ENCODE data around the gene BRMS1L.

Gene BRMS1L

DNA sequence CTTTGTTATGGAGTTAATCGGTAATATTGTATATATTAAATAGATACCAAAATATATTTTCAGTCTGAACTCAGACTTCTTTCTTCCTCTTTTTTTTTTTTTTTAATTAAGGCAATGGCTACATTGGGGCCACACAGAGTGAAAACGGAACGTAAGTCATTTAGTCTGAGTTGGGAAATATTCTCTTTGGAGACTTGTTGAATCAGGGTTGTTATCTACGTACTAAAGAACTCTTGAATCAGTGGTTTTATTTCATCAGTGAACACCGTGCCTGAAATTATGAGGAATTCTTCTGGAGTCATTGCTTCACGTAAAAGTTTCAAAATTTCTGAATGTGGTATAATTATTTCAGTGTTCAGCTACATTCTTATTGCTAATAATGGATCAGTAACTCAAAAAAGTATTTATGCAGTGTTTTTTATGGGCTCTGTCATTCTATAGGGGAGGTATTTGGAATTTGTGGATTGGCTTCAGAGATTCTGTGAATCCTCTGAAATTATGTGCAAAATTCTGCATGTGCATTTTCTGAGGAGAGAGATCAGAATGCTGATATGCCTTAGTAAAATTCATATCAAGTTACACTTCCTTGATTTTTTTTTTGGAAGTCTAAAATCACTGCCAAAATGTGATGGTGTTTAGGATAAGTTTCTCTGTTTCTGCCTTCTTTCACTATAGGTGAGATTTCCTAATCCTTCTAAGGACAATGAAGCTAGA, 39.6 kb downstream of the BRMS1L start:
- DNase-seq (ENCODE audit: low spot score): no peak

GRCh38 chr14:35866595-35867279, 40.6 kb downstream of the BRMS1L start:
- no peak for DNase-seq (ENCODE audit: low spot score)

- no peak for DNase-seq (ENCODE audit: low spot score)
These were observed 41.1 kb downstream of the BRMS1L start for GRCh38 chr14:35867280-35867629.

DNA sequence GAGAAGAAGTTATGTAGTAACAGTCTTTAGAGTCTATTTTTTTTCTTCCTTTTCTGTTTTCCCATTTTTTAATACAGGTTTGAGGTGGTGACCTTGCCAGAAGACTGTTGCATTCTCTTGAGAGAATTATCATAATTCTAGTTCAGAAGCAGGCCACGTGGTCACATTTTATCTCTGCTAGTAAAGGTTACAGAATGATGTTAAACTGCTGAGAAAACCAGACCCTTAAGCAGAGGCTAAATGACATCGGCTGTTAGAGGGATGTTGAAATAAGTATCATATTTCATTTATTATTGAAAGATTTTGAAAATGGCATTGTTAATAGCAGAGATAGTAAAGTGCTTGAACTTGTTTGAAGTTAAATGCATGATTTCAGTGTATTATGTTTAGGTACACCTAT, 49.2 kb downstream of the BRMS1L start:
- no peak for DNase-seq (ENCODE audit: low spot score)

DNA sequence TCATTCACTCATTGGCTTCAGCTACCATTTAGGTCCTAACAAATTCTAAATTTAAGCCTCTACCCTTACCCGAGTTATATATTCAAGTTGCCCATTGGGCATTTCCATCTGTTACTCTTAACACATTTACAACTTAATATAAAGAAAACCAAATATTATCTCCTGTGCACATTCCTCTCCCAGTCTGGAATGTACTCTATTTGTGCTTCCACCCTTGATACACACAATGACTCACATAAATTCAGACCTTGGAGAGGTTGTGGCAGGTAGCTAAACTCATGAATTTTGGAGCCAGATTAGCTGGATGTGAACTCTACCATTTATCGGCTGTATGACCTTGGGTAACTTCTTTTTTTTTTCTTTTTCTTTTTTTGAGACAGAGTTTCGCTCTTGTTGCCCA, 51.1 kb downstream of the BRMS1L start:
- no peak for DNase-seq (ENCODE audit: low spot score)

GRCh38 chr14:35878272-35879150, 52.4 kb downstream of the BRMS1L start:
- DNase-seq (ENCODE audit: low spot score): no peak

- no peak for DNase-seq (ENCODE audit: low spot score)
These were observed 53.1 kb downstream of the BRMS1L start for GRCh38 chr14:35879151-35879648.

GRCh38 chr14:35879654-35880249, 53.6 kb downstream of the BRMS1L start:
- no peak for DNase-seq (ENCODE audit: low spot score)

DNA sequence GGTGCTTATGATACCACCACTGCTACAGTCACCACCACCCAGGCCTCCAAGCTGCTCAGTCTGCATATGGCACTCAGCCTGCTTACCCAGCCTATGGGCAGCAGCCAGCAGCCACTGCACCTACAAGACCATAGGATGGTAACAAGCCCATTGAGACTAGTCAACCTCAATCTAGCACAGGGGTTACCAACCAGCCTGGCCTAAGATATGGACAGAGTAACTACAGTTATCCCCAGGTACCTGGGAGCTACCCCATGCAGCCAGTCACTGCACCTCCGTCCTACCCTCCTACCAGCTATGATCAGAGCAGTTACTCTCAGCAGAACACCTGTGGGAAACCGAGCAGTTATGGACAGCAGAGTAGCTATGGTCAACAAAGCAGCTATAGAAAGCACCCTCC, 55.1 kb downstream of the BRMS1L start:
- no peak for DNase-seq (ENCODE audit: low spot score)

DNA sequence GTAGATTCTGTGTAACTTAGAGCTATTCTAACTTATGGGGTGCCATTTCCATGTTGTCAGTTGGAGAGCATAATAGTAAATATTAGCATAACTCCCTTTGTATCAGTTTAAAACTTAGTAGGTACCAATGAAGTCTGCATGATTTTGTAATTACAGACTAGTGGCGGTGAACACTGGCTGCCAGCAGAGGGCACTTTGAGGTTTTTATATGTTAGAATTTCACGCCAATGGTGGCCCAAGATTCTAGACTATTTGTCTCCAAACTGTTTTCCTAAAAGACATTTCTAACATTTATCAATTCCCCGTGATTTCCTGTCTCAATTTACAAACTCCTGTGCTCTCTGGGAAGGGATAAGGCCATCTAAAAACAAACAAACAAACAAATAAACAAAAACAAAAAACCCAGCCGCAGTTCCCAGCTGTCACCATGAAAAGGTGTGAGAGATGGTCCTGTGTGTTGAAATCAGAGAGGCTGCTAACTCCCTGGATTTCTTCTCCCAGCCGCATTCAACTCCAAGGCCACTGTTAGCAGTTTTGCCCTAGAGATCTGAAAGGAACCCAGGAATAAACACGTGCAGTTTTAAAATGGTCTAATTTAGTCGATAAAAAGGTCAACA, 57.6 kb downstream of the BRMS1L start:
- DNase-seq (ENCODE audit: low spot score): peak; percentile 63

GRCh38 chr14:35890308-35890707, 64.2 kb downstream of the BRMS1L start:
- DNase-seq (ENCODE audit: low spot score): no peak

DNA sequence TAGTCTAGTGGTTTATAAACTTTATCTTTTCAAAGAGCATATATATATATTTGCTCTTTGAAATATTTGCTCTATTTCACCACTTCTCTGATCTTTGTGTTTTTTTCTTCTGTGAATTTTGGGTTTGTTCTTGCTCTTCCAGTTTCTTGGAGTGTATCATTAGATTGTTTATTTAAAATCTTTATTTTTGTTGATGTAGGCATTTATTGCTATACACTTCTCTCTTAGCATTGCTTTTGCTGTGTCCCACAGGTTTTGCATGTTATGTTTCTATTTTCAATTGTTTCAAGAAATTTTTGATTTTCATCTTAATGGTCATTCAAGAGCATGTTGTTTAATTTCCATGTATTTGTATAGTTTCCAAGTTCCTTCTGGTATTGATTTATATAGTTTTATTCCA, 69.1 kb downstream of the BRMS1L start:
- DNase-seq (ENCODE audit: low spot score): no peak

DNA sequence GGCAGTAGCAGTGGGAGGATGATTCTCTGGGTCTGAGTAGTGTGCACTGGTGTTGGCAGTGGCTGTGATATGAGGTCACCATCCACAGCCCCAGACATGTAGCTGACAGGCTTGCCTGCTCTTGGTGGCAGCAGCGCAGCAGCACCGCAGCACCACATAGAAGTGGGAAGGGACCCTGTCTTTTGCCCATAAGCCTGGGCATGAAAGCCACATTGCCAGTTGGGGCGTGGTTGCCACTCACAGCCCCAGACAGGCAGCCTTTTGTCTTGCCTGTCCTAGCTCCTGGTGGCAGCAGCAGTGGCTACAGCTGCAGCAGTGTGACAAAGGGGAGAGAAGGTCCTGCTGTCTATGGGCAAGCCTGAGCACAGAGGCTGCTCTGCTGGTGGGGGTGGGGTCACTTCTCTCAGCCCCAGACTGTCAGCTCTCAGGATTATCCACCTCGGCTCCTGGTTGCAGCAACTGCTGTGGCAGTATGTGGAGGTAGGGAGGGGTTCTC, 71.5 kb downstream of the BRMS1L start:
- peak; percentile 97 for DNase-seq (ENCODE audit: low spot score)

DNA sequence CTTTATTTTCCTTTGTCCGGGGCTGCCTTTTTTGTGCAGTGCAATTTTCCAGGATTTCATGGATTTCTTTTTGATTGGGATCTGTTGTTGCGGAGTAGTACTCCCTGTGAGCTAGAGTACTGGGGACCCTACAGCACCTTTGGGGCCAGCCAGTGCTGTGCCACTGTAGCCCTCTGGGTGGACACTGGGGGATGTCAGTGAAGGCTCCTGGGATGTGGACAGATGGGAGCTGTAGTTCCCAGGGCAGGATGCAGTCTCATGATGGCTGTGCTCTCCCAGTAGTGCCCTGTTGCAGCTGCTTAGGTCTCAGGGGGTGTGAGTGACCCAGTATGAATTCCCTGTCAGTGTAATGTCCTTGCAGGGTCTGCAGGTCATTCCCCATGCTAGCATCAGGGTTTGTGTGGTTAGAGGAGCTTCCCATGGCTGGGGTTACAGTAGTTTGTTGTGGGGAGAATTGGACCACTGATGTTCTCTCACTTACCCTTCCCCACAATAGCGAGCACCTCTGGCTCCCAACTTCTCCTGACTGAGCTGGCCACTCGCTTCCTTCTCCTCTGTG, 72.2 kb downstream of the BRMS1L start:
- DNase-seq (ENCODE audit: low spot score): peak; percentile 81

- DNase-seq (ENCODE audit: low spot score): peak; percentile 36
These were observed 74.6 kb downstream of the BRMS1L start for GRCh38 chr14:35900741-35901140.

DNA sequence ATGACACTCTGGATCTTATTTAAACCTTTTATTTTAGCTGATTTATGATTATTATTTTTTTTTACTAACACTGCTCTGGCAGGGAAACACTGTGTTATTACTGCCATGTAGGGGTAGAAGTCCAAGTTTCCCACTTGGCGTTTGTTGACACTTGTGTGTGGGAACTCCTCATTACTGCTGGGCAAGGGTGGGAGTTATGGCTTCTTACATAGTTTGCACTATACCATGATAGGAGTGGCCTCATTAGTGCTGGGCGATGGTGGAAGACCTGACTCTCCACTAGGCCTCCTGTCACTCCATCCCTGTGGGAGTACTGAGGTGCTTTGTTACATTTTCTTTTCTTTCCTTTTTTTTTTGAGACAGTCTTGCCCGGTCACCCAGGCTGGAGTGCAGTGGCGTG, 83.5 kb downstream of the BRMS1L start:
- DNase-seq (ENCODE audit: low spot score): no peak

DNA sequence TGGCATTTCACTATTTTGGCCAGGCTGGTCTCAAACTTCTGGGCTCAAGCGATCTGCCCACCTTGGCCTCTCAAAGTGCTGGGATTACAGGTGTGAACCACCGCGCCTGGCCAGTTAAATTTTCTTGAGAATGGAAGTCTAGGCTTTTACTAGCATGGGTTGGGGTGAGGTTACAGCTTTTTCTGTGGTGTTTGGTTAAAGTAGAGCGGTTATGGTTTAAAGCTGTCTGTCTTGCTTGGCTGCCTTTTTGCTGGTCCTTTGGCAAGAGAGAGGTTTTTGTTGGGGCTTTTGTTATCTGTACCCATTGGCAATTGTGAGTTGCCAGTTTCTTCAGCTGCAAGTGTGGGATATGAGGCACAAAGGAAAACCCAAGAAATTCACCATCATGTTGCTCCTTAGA, 84.1 kb downstream of the BRMS1L start:
- DNase-seq (ENCODE audit: low spot score): no peak

GRCh38 chr14:35911097-35911496, 85.0 kb downstream of the BRMS1L start:
- no peak for DNase-seq (ENCODE audit: low spot score)

- no peak for DNase-seq (ENCODE audit: low spot score)
These were observed 89.0 kb downstream of the BRMS1L start for GRCh38 chr14:35915185-35915584.

- no peak for DNase-seq (ENCODE audit: low spot score)
These were observed 89.6 kb downstream of the BRMS1L start for GRCh38 chr14:35915775-35916174.

Measured in globus pallidus (tissue), 1 donor.